IPS-18a (cell line): ENCODE data around the gene CPAMD8.

Source experiments
- H3K27ac ChIP-seq: one replicate; pipeline ENCODE4 v1.5.1; 2013; ENCODE audit warnings: low read length
- H3K27me3 ChIP-seq: one replicate; pipeline ENCODE4 v1.6.1; 2013; ENCODE audit warnings: mild to moderate bottlenecking, low read length; ENCODE audit not compliant: control insufficient read depth, insufficient read depth
- H3K36me3 ChIP-seq: one replicate; pipeline ENCODE4 v1.6.1; 2013; ENCODE audit warnings: low read depth, low read length; ENCODE audit not compliant: control insufficient read depth
- H3K4me1 ChIP-seq: one replicate; pipeline ENCODE4 v1.6.1; 2013; ENCODE audit warnings: low read depth, low read length; ENCODE audit not compliant: control insufficient read depth
- H3K4me3 ChIP-seq: one replicate; pipeline ENCODE4 v1.5.1; 2013; ENCODE audit warnings: low read length
- H3K9ac ChIP-seq: one replicate; pipeline ENCODE4 v1.6.1; 2013; ENCODE audit warnings: mild to moderate bottlenecking, low read length, moderate library complexity
- H3K9me3 ChIP-seq: one replicate; pipeline ENCODE4 v1.6.1; 2013; ENCODE audit warnings: low read depth, low read length; ENCODE audit not compliant: control insufficient read depth

The CPAMD8 gene

GRCh38 chr19:16860118-16860517, 166.5 kb downstream of the CPAMD8 start:
- Histone ChIP-seq H3K4me3 (no peak overlapping the region), H3K27me3 (no peaks in the 10 kb centered on the region)

DNA sequence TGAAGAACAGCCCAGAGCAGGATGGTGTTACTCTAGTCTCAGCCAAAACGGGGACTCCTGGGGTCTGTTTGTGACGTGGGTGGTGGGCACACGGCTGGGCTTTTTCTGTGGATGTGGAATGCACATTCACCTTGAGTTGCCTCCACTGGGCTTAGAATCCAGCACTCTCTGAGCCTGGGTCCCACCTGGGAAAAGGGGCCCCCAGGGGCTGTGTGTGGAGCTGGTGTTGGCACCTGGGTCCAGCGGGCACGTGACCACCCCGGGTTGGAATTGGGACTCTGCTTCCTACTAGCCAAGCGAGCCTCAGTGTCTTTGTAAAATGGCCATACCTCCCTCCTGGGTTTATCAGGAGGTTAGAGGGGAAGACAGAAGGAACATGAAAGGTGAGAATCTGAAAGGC, 167.0 kb downstream of the CPAMD8 start:
- no peaks in the 10 kb centered on the region for H3K4me1 ChIP-seq
- H3K36me3 ChIP-seq, result peaks cover 21% of the 10 kb centered on the region
- no peak overlapping the region for H3K9ac ChIP-seq
- no peak overlapping the region for H3K27ac ChIP-seq
- H3K9me3 ChIP-seq, result no peaks in the 10 kb centered on the region
- no peak overlapping the region for H3K4me3 ChIP-seq
- no peaks in the 10 kb centered on the region for H3K27me3 ChIP-seq

More at GRCh38 chr19:16860118-16860517, 166.5 kb downstream of the CPAMD8 start:
- H3K9ac ChIP-seq, result no peak overlapping the region
- no peaks in the 10 kb centered on the region for H3K9me3 ChIP-seq
- no peaks in the 10 kb centered on the region for H3K4me1 ChIP-seq
- H3K27ac ChIP-seq, result no peak overlapping the region
- peaks cover 18% of the 10 kb centered on the region for H3K36me3 ChIP-seq

- no peaks in the 10 kb centered on the region for H3K9me3 ChIP-seq
- peaks cover 37% of the 10 kb centered on the region for H3K36me3 ChIP-seq
- no peaks in the 10 kb centered on the region for H3K27me3 ChIP-seq
- H3K4me3 ChIP-seq, result no peak overlapping the region
- H3K9ac ChIP-seq, result no peak overlapping the region
- H3K27ac ChIP-seq, result no peak overlapping the region
- no peaks in the 10 kb centered on the region for H3K4me1 ChIP-seq
These were observed 170.5 kb downstream of the CPAMD8 start for GRCh38 chr19:16856091-16856490.

- Histone ChIP-seq H3K27me3 (no peaks in the 10 kb centered on the region), H3K27ac (no peak overlapping the region), H3K4me1 (no peaks in the 10 kb centered on the region), H3K9me3 (no peaks in the 10 kb centered on the region), H3K4me3 (no peak overlapping the region), H3K36me3 (peaks cover 64% of the 10 kb centered on the region), H3K9ac (no peak overlapping the region)
These were observed 173.5 kb downstream of the CPAMD8 start for GRCh38 chr19:16853066-16853465.

DNA sequence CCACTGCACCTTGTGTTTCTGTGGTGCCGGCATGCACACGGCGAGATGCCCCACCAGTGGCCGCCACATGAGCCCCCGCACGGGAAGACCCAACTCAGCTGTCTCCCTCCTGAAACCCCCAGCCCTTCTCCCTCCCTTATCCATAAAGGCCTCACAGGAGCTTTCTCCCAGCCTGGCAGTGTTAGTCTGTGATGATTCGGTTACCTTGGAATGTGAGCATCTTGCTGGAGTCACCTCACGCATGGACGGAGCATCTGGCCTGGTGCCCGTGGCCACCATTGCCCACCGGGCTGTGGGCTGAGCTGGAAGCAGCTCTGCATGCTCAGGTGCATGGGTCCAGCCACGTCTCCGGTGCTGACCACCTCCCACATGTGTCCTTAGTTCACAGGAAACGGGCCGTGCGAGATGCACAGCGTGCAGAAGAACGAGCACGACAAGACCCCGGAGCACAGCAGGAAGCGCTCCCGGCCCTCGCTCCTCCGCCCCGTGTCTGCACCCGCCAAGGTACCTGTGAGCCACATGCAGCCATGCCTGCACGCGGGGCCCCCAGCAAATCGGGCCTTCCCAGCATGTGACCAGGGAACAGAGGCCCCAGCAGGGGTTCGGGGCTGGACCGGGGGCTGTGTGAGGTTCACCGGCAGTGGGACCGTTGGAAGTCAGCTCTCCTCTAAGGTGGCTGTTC, 175.4 kb downstream of the CPAMD8 start:
- H3K4me1 ChIP-seq, result no peaks in the 10 kb centered on the region
- H3K27me3 ChIP-seq, result no peaks in the 10 kb centered on the region
- H3K9me3 ChIP-seq, result no peaks in the 10 kb centered on the region
- no peak overlapping the region for H3K4me3 ChIP-seq
- no peak overlapping the region for H3K27ac ChIP-seq
- H3K36me3 ChIP-seq, result peaks cover 82% of the 10 kb centered on the region
- H3K9ac ChIP-seq, result no peak overlapping the region

GRCh38 chr19:16850133-16850532, 176.5 kb downstream of the CPAMD8 start:
- H3K36me3 ChIP-seq, result peaks cover 90% of the 10 kb centered on the region
- no peak overlapping the region for H3K9ac ChIP-seq
- no peaks in the 10 kb centered on the region for H3K27me3 ChIP-seq
- no peak overlapping the region for H3K27ac ChIP-seq
- H3K4me1 ChIP-seq, result no peaks in the 10 kb centered on the region
- no peaks in the 10 kb centered on the region for H3K9me3 ChIP-seq
- H3K4me3 ChIP-seq, result no peak overlapping the region

- no peaks in the 10 kb centered on the region for H3K4me1 ChIP-seq
- no peaks in the 10 kb centered on the region for H3K9me3 ChIP-seq
- H3K4me3 ChIP-seq, result no peak overlapping the region
- no peaks in the 10 kb centered on the region for H3K27me3 ChIP-seq
- no peak overlapping the region for H3K9ac ChIP-seq
- no peak overlapping the region for H3K27ac ChIP-seq
- H3K36me3 ChIP-seq, result peaks cover 90% of the 10 kb centered on the region
These were observed 177.4 kb downstream of the CPAMD8 start for GRCh38 chr19:16849168-16849567.

DNA sequence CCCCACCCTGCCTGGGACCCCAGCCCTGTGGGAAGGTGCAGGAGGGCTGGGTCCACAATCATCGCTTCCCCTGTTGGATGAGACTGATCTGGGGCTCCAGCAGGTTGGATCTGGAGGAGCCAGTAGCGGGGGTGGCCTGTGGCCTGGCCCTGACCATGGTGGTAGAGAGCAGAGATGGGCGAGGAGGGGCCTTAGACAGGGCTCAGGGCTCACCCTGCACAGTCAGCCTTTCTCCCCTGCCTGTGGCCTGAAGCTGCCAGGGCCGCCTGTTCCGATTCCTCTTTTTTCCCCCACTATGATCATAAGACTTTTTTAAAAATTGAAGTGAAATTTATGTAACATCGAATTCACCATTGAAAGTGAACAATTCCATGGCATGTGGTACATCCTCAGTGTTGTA, 179.2 kb downstream of the CPAMD8 start:
- H3K4me3 ChIP-seq, result no peak overlapping the region
- H3K9me3 ChIP-seq, result no peaks in the 10 kb centered on the region
- no peak overlapping the region for H3K27ac ChIP-seq
- no peaks in the 10 kb centered on the region for H3K27me3 ChIP-seq
- H3K4me1 ChIP-seq, result no peaks in the 10 kb centered on the region
- no peak overlapping the region for H3K9ac ChIP-seq
- H3K36me3 ChIP-seq, result peaks cover 92% of the 10 kb centered on the region

GRCh38 chr19:16846901-16847300, 179.7 kb downstream of the CPAMD8 start:
- H3K4me1 ChIP-seq, result no peaks in the 10 kb centered on the region
- H3K9me3 ChIP-seq, result no peaks in the 10 kb centered on the region
- peaks cover 92% of the 10 kb centered on the region for H3K36me3 ChIP-seq
- no peak overlapping the region for H3K9ac ChIP-seq
- H3K4me3 ChIP-seq, result no peak overlapping the region
- H3K27me3 ChIP-seq, result no peaks in the 10 kb centered on the region
- H3K27ac ChIP-seq, result no peak overlapping the region
